ENCODE measurements around the gene RIOK2. TPM values are rescaled to one million over a fixed set of nuclear protein-coding genes. Genes with fewer than 3 reads are reported as not detected.
"Not testable (repeated sequence)": the region's sequence is repeated elsewhere in the genome, so short reads cannot be mapped to it uniquely, and the experiment has no call there.

RIOK2 gene
- total RNA-seq, 1 donor from 2014 or later, result 8.8 TPM

DNA sequence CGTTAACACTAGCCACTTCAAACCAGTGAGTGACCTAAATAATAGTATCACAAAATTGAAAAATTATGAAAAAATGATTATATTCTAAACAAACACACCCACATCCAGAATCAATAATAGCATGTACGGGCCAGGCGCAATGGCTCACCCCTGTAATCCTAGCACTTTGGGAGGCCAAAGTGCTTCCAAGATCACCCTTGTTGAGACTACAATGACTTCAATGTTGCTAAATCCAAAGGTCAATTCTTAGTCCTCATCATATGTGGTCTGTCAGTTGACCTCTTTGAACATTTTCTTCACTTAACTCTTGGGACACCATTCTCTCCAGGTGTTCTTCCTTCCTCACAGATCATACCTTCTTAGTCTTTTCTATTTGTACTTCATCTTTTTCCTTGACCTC is 11.3 kb downstream of the RIOK2 start:
- DNase-seq (ENCODE audit: low spot score) (no peak), ATAC-seq (no peak)

DNA sequence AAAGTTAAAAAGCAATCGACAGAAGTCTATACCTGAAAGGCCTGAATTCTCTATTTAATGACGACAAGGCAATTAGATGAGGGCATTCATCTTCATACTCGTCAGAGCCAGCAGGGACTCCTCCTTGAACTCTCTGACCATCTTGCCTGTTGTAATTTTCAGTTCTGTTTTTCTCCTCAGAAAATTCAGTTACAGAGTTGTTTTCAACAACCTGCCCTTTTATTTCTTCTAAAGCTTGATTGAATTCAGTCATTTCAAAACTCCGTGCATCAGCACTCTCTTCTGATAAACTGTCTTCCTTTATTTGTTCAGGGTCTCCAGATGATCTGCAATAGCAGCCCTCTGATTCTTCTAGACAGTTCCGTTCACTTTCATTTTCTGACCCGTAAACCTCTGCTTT is 15.6 kb downstream of the RIOK2 start:
- ATAC-seq, result no peak
- no peak for DNase-seq (ENCODE audit: low spot score)

DNA sequence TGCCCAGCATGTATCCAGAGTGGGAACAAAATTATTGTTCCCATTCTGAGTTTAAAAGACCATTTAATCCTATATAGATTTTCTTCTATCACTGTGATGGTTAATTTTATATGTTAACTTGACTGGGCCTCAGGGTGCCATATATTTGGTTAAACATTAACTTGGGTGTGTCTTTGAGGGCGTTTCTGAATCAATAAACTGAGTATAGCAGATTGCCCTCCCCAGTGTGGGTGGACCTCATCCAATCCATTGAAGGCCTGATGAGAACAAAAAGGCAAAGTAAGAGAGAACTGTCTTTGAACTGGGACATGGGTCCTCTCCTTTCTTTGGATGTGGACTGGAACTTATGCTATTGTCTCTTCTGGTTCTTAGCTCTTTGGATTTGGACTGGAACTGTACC is 17.3 kb downstream of the RIOK2 start:
- DNase-seq (ENCODE audit: low spot score) (no peak), ATAC-seq (peak; percentile 43)

DNA sequence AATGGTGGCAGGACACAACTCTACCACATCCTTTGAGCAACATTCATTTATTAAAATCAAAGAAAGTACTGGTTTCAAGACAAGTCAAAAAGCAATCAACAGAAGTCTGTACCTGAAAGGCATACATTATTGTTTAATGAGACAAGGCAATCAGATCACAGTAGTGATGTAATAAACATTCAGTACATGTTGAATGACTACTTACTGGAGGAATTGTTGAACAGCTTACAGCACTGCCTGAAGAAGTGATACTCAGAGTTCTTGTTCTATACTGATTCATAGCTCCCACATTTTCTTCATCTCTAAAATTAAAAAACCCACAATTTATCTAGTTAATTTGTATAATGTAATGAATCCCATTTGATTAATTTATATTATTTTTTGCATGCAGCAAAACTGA is 18.2 kb downstream of the RIOK2 start:
- ATAC-seq, result no peak
- no peak for DNase-seq (ENCODE audit: low spot score)

DNA sequence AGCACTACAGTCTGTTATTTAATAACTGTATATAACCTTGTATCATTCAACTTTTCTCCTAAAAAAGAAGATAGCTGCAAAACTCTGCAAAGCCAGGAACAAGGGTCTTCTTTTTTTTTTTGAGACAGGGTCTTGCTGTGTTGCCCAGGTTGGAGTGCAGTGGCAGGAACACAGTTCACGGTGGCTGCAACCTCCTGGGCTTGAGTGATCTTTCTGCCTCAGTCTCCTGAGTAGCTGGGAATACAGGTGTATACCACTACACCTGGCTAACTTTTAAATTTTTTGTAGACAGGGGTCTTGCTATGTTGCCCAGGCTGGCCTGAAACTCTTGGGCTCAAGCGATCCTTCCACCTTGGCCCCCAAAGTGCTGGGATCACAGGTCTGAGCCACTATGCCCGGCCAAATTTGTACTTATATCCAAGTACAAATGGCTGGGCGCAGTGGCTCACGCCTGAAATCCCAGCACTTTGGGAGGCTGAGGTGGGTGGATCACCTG is 19.2 kb downstream of the RIOK2 start:
- no peak for ATAC-seq
- no peak for DNase-seq (ENCODE audit: low spot score)

DNA sequence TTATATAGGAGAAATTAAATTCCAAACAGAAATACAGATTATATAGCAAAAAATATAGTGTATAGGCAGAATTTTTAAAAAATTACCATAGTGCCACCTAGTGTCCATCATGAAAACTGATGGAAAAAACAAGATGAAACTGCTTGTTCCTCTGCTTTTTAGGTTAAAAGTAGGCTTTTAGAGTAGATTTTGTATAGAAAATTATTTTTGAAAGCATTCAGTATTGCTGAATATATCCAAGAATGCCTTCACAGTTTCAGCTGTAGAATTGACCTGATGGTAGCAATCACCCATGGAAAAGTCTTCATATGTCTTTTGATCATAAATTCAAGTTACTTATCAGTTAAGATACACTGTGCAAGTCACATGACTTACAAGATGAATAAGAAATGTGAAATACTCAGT is 19.7 kb downstream of the RIOK2 start:
- DNase-seq (ENCODE audit: low spot score), result no peak

DNA sequence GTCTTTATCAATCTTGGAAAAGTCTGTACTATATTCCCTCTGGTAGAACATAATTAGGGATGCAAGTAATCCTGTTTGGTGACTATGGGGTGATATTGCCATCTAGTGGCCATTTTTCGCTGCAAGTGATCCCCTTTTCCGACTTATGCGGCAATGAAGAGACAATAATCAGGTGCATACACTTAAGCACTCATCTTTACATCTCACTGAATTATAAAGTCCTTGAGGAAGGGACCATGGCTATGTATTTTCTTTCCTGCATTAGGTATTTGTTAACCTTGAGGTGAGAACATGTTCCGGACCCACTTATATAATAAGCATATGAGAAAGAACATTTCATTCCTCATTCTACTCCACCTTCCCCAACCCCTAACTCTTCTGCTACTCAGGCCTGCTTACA is 21.0 kb downstream of the RIOK2 start:
- peak; percentile 92 for ATAC-seq
- no peak for DNase-seq (ENCODE audit: low spot score)

More for the DNA sequence above, 19.7 kb downstream of the RIOK2 start:
- peak; percentile 47 for ATAC-seq

DNA sequence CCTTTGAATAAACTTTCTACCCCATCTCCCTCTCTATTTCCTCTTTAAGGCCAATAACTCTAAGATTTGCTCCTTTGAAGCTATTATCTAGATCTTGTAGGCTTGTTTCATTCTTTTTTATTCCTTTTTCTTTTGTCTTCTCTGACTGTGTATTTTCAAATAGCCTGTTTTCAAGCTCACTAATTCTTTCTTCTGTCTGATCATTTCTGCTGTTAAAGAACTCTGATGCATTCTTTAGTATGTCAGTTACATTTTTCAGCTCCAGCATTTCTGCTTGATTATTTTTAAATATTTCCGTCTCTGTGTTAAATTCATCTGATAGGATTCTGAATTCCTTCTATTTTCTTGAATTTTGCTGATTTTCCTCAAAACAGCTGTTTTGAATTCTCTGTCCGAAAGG is 25.4 kb downstream of the RIOK2 start:
- no peak for ATAC-seq
- DNase-seq (ENCODE audit: low spot score), result no peak

DNA sequence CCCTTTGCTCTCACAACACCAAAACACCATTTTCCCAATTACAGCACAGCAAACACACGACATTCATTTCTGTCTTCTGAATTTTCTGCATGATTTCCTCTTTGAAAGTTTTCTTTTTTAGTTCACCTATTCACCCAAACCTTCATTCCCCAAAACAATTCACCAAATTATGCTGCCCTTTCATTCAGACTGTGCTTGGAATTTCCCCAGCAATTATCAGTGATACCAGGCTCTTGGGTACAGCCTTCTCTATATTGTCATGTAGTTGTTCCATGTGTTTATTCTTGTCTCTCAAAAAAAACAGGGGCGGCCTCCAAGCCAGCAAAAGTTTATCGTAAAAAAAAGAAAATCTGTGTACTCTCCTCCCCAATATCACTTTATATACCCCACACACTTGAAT is 31.7 kb downstream of the RIOK2 start:
- ATAC-seq, result no peak
- DNase-seq (ENCODE audit: low spot score), result no peak

DNA sequence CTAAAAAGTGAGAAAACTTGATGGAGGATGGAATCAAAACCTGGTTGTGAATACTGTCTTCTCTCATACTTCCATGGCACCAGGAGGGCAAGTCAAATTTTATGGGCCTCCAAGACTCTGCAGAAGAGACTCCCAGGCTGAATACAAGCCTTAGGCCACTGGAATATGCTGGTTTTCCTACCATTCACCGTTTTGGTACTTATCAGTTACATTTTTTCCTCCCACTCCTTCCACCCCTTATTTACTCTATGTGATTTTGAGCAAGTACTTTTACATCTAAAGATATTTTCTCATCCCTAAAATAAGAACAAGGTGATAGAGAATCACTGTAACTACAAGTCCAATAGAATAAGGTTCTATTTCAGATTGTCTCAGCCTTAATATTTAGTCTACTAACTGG is 32.6 kb downstream of the RIOK2 start:
- ATAC-seq, result no peak

DNA sequence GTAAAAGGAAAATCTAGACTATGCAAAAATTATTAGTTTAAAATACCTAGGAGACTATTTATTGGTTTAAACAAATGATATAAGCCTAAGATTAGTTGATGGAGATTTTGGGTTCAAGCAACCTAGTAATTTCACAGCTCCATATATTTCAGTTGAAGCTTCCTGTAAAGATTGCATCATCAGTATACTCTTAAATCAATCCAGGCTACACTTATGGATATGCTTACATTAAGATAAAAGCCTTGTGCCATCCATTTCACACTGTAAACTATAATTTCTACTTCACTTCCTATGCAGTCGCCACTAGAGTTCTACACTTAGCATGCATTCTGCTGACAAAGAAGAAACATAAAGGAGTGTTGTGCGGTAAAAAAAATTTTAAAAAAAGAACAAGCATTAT is 33.3 kb downstream of the RIOK2 start:
- DNase-seq (ENCODE audit: low spot score) (no peak), ATAC-seq (no peak)

More for the DNA sequence above, 32.6 kb downstream of the RIOK2 start:
- DNase-seq (ENCODE audit: low spot score), result no peak

DNA sequence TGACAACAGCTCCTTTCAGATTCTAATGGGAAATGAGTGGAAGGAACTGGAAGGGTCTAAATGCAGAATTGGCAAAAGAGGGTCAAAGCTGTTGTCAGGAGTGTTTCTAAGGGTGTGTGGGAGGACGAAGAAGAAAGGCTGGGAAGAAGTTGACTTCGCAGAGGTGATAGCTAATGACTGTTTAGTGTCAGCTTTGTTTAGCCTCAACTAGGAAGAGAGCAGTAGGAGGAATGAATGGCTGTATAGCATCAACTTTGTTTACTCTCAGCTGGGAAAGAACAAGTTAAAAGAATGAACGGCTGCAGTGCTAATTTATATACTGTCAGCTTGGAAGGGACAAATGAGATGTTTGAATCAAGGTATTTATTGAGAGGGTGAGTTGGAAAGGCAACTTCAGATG is 34.8 kb downstream of the RIOK2 start:
- ATAC-seq (no peak), DNase-seq (ENCODE audit: low spot score) (no peak)

DNA sequence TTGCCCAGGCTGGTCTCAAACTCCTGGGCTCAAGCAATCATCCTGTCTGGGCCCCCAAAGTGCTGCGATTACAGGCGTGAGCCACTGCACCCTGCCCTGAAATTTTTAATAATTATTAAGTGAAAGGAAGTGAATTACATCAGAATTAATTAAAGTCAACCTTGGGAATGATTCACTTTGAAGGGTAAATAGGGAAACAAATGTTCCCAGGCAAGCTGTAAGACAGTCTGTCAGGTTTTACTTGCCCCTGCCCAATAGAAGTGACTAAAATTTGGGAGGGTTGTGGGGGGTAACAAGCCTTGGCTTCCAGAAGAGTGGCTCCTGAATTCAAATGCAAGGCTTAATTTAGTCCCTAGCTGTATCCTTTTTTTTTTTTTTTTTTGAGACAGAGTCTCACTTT is 39.3 kb downstream of the RIOK2 start:
- DNase-seq (ENCODE audit: low spot score) (no peak), ATAC-seq (no peak)

DNA sequence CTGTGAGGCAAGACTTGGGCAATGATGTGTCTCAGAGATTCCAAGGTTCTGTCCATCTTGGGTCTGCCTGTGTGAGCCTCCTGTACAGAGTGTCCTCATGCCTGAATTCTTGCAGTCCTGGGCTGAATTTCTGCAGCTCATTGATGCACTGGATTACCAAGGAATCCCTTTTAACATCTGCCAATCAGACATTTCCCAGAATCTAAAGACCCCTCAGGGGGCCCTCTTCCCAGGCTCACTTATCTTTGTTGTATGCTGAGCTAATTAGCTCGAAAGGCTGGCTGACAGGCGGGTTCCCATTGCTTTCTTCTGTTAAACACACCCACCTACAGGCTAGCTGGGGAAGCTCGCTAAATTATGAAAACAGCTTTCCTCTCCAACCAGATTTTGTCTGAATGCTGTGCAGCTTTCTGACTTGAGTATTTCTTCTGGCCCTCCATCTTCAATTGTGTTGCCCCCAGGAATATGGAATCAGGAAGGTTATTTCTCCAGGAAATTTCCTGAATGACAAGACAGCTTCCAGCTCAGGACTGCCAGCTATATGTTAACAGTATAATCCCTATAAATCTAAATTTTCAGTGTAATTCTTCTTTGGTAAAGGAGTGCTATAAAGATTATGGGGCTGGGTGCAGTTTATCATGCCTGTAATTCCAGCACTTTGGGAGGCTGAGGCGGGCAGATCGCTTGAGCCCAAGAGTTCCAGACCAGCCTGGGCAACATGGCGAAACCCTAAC is 40.4 kb downstream of the RIOK2 start, which contains the start of gene LIX1:
TSS of gene LIX1 (minus strand) at position 91 of the 734 bp plus-strand sequence. CDS start at position 56, 35 bp downstream.
- peak; percentile 70 for ATAC-seq

DNA sequence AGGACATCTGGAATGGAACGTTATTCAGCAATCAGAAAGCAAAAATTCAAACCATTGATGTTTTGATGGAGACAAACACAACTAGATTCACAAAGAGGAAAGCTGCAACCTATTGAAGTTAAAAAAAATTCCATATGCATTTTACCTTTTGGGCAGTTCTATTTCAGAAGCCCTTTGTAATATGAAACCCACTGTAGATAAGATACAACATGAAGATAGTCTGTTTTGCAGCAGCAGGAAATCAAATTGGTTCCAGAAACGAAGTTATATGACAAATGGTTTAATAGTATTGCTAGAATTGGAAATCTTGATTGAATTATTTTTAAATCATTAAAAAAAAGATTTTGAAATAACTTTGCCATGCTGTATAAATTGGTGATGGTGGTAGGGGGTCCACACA is 41.5 kb downstream of the RIOK2 start:
- DNase-seq (ENCODE audit: low spot score), result no peak

More for the DNA sequence above, 40.4 kb downstream of the RIOK2 start, which contains the start of gene LIX1:
- DNase-seq (ENCODE audit: low spot score), result no peak

DNA sequence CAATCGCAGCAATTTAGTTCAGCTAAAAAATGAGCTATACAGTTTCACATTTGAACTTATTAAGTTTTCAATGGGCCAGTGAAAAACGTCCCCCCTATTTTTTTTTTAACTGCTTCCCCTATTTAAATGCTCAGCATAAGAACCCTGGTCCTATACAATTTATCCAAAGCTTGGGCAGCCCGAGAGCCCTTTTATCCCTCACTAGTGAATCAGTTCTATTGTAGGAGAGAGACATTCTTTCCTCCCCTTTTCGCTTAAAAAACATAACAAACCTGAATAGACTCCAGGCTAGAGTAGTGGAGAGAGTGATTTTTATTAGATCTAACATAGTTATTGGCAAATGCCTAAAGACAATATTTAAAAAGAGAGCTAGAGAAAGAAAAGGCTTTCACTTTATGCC is 42.0 kb downstream of the RIOK2 start:
- ATAC-seq (no peak), DNase-seq (ENCODE audit: low spot score) (no peak)

More for the DNA sequence above, 41.5 kb downstream of the RIOK2 start:
- no peak for ATAC-seq

DNA sequence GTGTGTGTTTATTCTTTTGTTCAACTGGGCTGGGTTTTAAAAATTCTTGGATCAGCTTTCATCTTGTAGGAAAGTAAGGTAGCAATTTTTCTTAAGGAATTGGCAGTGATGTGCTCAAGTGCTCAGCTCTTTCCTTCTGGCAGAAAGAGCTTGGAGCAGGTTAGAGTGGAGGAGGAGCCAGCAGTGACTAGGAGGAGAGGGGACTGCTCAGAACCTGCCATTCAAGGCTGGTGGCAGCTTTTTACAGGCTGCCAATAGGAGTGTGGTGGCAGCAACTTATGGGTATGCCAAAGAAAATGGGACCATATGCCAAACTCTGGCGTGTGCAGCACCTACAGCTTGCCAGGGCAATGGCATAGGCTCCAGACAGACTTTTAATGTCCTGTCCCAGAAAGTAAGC is 42.8 kb downstream of the RIOK2 start:
- DNase-seq (ENCODE audit: low spot score); ATAC-seq: not testable (repeated sequence)

DNA sequence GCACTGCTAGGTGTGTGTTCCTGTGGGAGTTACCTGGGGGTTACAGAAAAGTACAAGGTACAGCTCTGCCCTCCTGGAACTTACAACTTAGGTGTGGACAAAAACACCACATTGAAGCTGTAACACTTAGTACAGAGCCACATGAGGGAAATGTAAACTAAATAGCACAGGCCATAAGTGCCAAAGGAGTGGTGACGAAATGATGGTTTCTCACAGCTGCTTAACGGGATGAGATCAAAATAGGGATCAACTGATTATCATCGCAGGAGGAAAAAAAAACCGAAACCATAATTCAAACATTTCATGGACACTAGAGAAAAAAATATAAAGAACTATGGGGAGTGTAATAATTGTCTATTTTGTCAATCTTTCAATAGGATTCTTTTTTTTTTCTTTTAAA is 46.6 kb downstream of the RIOK2 start:
- DNase-seq (ENCODE audit: low spot score) (no peak), ATAC-seq (no peak)

DNA sequence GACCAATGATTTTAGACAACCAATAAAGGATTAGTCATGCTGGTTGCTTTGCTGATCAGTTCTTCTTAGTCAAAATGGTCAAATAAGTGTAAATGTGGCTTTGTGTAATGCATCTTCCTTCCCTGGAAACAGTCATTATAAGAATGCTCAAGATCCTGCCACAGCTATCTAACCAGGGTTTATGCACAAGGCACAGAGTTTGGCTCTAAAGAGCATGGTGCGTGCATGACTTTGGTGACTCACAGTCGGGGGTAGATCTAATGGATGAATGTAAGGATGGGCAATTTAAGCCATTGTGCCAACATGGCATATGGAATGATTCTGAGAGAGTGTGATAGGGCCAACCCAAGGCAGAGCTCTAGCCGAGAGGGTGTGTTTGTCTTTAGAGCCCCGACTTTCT is 47.2 kb downstream of the RIOK2 start:
- ATAC-seq, result no peak
- no peak for DNase-seq (ENCODE audit: low spot score)

DNA sequence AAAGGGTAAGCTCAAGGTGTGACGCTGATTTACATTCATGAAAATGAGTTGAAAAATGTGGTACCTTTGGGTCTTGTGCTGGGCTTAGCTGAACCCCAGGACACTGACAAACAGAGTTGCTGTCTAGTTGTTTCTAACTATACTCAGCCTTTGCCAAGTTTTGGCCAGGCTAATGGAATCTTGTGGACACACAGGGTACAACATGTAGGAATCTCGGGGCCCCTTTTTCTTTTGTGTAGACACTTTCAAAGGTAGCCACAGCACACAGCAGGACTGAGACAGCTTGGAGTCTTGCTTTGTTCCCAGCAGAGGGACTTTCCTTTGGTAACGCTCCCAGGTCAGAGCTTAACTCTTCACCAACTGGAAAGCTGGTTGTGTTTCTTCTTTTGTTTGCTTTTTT is 48.4 kb downstream of the RIOK2 start:
- DNase-seq (ENCODE audit: low spot score) (no peak), ATAC-seq (no peak)

DNA sequence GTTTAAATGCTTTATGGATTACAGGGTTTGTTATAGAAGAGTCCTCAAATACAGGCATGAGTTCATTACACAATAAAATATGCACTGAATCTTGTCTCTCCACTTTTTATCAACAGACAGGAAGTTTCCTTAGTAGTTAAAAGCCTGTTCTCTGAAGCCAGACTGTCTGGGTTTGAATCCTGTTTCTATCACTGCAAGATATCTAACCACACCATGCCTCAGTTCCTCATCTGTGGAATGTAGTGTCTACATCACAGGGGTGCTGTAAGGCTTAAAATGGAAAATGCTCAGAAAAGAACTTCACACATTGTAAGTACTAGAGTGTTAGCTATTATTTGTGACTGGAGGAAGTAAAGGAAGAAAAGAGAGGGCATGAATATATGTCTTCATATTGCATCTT is 49.9 kb downstream of the RIOK2 start:
- ATAC-seq (no peak), DNase-seq (ENCODE audit: low spot score) (no peak)

DNA sequence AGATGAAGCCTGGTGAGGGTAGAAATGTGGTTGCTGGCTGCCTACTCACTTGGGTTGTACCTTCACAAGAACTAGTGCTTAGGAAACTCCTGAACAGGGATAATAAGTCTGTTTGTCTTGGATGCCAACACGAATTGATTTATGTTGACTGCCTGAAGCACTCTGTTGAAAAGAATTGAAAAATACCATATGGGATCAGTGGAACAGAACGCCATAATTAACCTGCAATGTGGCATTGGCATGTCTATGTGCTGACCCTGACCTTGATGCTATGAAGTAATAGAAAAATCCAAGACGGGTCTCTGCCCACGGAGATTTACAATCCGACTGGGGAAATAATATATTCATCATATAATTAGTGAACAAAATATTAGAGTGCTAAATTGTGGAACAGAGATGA is 51.1 kb downstream of the RIOK2 start:
- no peak for DNase-seq (ENCODE audit: low spot score)
- no peak for ATAC-seq
